GM12872 (cell line): ENCODE data around the gene B4GAT1.

Source experiments
- CTCF ChIP-seq: IDR thresholded peaks from 3 replicates; pipeline ENCODE4 v1.5.1; 2011; ENCODE audit warnings: low read depth, mild to moderate bottlenecking, low read length, moderate library complexity; ENCODE audit not compliant: insufficient read depth

B4GAT1 gene

DNA sequence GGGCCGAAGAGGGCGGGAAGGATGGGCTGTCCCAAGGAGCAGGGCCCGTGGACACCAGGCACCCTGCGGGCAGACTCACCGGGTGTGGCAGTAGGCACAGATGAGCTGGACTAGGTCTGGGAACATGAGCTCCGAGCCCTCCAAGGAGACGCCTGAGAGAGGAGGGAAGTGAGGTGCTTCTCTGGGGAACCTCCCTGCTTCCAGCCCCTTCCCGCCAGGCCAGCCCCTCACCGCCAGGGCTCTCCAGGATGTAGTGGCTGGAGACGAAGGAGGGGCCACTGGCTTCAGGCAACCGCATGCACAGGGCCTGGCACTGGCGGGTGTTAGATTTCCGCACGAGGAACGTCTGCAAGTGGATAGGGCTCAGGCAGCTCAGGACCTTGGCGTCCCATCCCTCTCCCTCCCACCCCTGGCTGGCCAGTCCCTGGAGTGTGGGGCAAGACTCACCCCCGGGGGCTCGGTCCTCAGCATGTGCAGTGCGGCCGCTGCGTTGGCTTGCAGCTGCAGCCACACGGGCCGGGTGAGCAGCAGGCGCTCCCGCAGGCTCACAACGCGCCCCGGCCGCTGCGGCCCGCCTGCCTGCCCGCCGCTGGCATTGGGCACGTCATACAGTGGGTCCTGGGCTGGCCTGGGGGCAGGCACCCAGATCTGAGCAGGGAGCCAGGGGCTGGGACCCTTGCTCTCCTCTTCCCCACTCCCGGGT is 11.7 kb downstream of the B4GAT1 start:
- no peak for TF ChIP-seq CTCF

DNA sequence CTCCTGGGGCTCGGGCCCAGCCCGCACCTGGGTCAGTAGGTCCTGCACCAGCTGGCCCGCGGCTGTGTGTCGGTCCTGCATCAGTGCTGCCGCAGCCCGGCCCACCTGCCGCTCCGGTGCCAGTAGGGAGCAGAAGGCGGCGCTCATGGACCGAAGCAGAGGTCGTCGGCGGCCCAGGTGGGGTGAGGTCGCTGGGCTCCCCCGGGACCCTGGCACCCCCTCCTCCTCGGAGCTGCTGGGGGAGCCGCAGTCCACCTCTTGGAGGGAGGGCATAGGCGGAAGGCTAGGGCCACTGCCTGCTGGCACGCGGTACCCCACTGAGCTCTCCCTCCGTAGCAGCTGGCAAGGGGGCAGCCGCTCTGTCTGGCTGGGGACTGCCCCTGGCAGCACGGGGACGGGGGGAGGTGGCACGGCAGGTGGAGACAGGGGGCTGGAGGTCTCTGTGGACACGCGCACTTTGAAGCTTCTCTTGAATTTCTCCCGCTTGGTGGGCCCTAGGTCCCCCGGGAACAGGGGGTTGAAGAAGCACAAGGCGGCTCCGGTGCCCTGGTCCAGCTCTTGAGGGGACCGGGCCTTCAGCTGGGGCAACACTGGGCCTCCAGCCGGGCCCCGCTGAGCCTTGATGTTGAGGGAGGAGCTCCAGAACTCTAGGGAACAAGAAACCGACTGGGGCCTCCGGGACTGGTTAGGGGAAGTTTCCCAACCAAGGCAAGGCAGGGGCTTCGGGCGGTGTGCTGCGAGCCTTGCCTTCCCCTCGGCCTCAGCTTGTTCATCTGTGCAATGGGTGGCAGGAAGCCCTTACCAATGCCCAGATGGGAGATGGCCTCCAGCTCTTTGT is 12.6 kb downstream of the B4GAT1 start:
- no peak for TF ChIP-seq CTCF

DNA sequence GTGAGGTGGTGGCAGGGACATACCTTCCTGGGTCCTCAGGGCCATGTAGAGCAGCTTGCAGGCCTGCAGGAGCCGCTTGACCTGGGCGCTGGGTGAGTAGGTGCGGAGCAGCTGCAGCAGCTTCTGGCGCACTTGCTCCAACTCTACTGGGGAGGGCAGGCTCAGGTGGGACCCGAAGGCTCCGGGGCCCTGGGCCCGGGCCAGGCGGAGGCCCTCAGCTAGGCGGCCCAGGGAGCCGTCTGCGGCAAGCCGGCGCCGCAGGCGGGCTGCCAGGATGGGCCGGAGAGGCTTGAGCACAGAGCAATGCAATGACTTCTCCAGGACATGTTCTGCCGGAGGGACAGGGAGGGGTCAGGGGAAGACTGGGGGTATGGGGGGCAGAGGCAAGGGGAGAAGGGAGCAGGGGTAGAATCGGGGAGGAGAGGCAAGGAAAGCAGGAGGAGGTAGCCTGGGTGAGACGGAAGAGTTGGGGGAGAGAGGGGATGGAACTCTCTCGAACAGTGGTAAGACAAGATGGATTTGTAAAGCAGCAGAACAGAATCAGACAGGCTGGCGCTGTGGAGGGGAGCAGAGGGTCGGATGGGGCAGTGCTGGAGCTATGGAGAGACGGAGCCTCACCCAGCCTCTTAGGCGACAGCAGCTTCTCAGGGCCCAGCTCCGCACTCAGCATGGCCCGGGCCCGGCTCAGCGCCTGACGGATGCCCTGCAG is 13.4 kb downstream of the B4GAT1 start:
- no peak for TF ChIP-seq CTCF

- TF ChIP-seq CTCF = no peak
Observed at GRCh38 chr11:66333220-66333877, 14.1 kb downstream of the B4GAT1 start.

GRCh38 chr11:66332371-66333219 is 14.8 kb downstream of the B4GAT1 start:
- TF ChIP-seq CTCF = no peak

GRCh38 chr11:66331542-66332370 is 15.7 kb downstream of the B4GAT1 start:
- no peak for TF ChIP-seq CTCF
